Right lobe of liver (tissue), 6 donors: ENCODE measurements around the gene MYO3B. TPM values are rescaled to one million over a fixed set of nuclear protein-coding genes. Genes with fewer than 3 reads are reported as not detected.

ENCODE experiments used
- ATAC-seq, 4 donors: fragments of 200-7000 bp; cut with Tn5 transposase; one replicate each; pipeline ENCODE4 v1.9.1; 2020; ENCODE audit warnings: mild to moderate bottlenecking in 4 of 4, moderate library complexity in 4 of 4
- DNase-seq, 3 donors: peaks; one replicate each; pipeline ENCODE4 v3.0.0-alpha.2; 2020
- H3K27ac ChIP-seq, 3 donors: fragments of 200-600 bp; one replicate each; pipeline ENCODE4 v1.8.0; 2022
- H3K27me3 ChIP-seq, 2 donors: fragments of 200-600 bp; one replicate each; pipeline ENCODE4 v1.8.0; 2022
- H3K36me3 ChIP-seq, 4 donors: fragments of 200-600 bp; sonication (generic) in 1 of 4; one replicate each; pipeline versions ENCODE4 v1.5.1 to v1.8.0; 2017 to 2022; ENCODE audit warnings: control low read depth in 1 of 4
- H3K4me1 ChIP-seq, 4 donors: fragments of 200-600 bp; sonication (generic) in 1 of 4; one replicate each; pipeline versions ENCODE4 v1.5.1 to v1.8.0; 2017 to 2022; ENCODE audit warnings: control low read depth in 1 of 4
- H3K4me3 ChIP-seq, 3 donors: fragments of 200-600 bp; one replicate each; pipeline ENCODE4 v1.8.0; 2022
- H3K9me3 ChIP-seq, 4 donors: fragments of 200-600 bp; sonication (generic) in 1 of 4; one replicate each; pipeline versions ENCODE4 v1.5.1 to v1.8.0; 2017 to 2022; ENCODE audit warnings: control low read depth in 1 of 4
- POLR2A ChIP-seq: fragments of 450-650 bp; IDR thresholded peaks from one replicate; pipeline ENCODE4 v1.6.1; 2017; ENCODE audit warnings: antibody characterized with exemption, mild to moderate bottlenecking
- WGBS: methylation state at CpG from one replicate; pipeline ENCODE4 v1.1.6; 2018; ENCODE audit warnings: low coverage, low lambda C conversion rate; ENCODE audit not compliant: insufficient coverage; ENCODE audit errors: missing lambda C conversion rate; 5-methylcytosine and 5-hydroxymethylcytosine counted together
- intact Hi-C, 2 donors: fragments of 100-400 bp; cut with DNase I; formaldehyde crosslinking; loops; one replicate each; pipeline versions ENCODE4 v1.11.2 to v1.14.1; 2022
- total RNA-seq, 6 experiments: library from RNA; depleted of rRNA in 2 of 6; stranded (reverse); fragments of >200 nt in 2 of 6; fragmentation: NEBNext Ultra II Directional in 3 of 6; extraction: Animal tissue kit (Norgen Biotek cat#: 25700) in 3 of 6; gene quantifications; one replicate each; pipeline versions ENCODE4 v1.1.0 to v1.2.4, GENCODE V29; 2016 to 2023
- TF ChIP-seq, protein P1 (sequence below), 4 donors: fragments of 200-600 bp in 3 of 4; fragments of 450-650 bp in 1 of 4; IDR thresholded peaks; one replicate each; pipeline versions ENCODE4 v1.5.1 to v1.8.0; 2016 to 2022; ENCODE audit warnings: antibody characterized with exemption in 4 of 4, mild to moderate bottlenecking in 2 of 4
- donor health status: DM: no; HTN: yes; CAD: no.
- donor health status: DM: no; HTN: no; CAD: no.
- donor health status: DM: no; HTN: no; CAD: no.
- donor health status: DM: no; HTN: yes; CAD: no.
- donor health status: DM: no; HTN: yes; CAD: no.

MYO3B gene
- total RNA-seq, 6 experiments from 2014 or later: 0.18 to 0.25 TPM; not detected in 4

- Histone ChIP-seq H3K27ac (no peak overlapping the region), H3K27me3 (no peaks in the 10 kb centered on the region), H3K9me3 (no peaks in the 10 kb centered on the region), H3K36me3 (no peaks in the 10 kb centered on the region), H3K4me3 (no peak overlapping the region), H3K4me1 (no peaks in the 10 kb centered on the region)
- 73% methylated on average over 2 of the region's 2 CpGs for WGBS
- intact Hi-C loops: no loop called here
- no peak for DNase-seq
- no peak for TF ChIP-seq POLR2A
- TF ChIP-seq, protein P1, sequence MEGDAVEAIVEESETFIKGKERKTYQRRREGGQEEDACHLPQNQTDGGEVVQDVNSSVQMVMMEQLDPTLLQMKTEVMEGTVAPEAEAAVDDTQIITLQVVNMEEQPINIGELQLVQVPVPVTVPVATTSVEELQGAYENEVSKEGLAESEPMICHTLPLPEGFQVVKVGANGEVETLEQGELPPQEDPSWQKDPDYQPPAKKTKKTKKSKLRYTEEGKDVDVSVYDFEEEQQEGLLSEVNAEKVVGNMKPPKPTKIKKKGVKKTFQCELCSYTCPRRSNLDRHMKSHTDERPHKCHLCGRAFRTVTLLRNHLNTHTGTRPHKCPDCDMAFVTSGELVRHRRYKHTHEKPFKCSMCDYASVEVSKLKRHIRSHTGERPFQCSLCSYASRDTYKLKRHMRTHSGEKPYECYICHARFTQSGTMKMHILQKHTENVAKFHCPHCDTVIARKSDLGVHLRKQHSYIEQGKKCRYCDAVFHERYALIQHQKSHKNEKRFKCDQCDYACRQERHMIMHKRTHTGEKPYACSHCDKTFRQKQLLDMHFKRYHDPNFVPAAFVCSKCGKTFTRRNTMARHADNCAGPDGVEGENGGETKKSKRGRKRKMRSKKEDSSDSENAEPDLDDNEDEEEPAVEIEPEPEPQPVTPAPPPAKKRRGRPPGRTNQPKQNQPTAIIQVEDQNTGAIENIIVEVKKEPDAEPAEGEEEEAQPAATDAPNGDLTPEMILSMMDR (IDR thresholded peaks at IDR 0.05): no peak
- ATAC-seq: no peak
Measured at GRCh38 chr2:170264522-170264860, 86.5 kb downstream of the MYO3B start.

- Histone ChIP-seq H3K27ac (no peak overlapping the region), H3K4me3 (no peak overlapping the region), H3K4me1 (no peaks in the 10 kb centered on the region), H3K36me3 (no peaks in the 10 kb centered on the region), H3K27me3 (no peaks in the 10 kb centered on the region), H3K9me3 (no peaks in the 10 kb centered on the region)
- no peak for ATAC-seq
- intact Hi-C loops: no loop called here
- TF ChIP-seq, protein P1 (IDR thresholded peaks at IDR 0.05): no peak
- TF ChIP-seq POLR2A: no peak
- DNase-seq: no peak
Measured at GRCh38 chr2:170264865-170265264, 86.9 kb downstream of the MYO3B start.

GRCh38 chr2:170265321-170265720, 87.4 kb downstream of the MYO3B start:
- ATAC-seq (no peak), DNase-seq (no peak)
- H3K4me3 ChIP-seq: no peak overlapping the region
- no peaks in the 10 kb centered on the region for H3K27me3 ChIP-seq
- H3K36me3 ChIP-seq: no peaks in the 10 kb centered on the region
- intact Hi-C loops: no loop called here
- no peak overlapping the region for H3K27ac ChIP-seq
- H3K4me1 ChIP-seq: no peaks in the 10 kb centered on the region
- TF ChIP-seq POLR2A: no peak
- TF ChIP-seq, protein P1 (IDR thresholded peaks at IDR 0.05): no peak
- H3K9me3 ChIP-seq: no peaks in the 10 kb centered on the region

GRCh38 chr2:170266358-170266757, 88.4 kb downstream of the MYO3B start:
- H3K27me3 ChIP-seq: no peaks in the 10 kb centered on the region
- no peaks in the 10 kb centered on the region for H3K4me1 ChIP-seq
- H3K9me3 ChIP-seq: no peaks in the 10 kb centered on the region
- H3K36me3 ChIP-seq: no peaks in the 10 kb centered on the region
- intact Hi-C loops: no loop called here
- no peak overlapping the region for H3K4me3 ChIP-seq
- 29% methylated on average over 1 of the region's 1 CpG for WGBS
- H3K27ac ChIP-seq: no peak overlapping the region
- ATAC-seq: no peak
- TF ChIP-seq, protein P1 (IDR thresholded peaks at IDR 0.05): no peak
- DNase-seq: no peak

GRCh38 chr2:170267071-170267470, 89.1 kb downstream of the MYO3B start:
- no peak overlapping the region for H3K27ac ChIP-seq
- ATAC-seq: no peak
- H3K27me3 ChIP-seq: no peaks in the 10 kb centered on the region
- DNase-seq: no peak
- H3K36me3 ChIP-seq: no peaks in the 10 kb centered on the region
- no peak for TF ChIP-seq POLR2A
- TF ChIP-seq, protein P1 (IDR thresholded peaks at IDR 0.05): no peak
- H3K4me1 ChIP-seq: no peaks in the 10 kb centered on the region
- intact Hi-C loops: no loop called here
- no peaks in the 10 kb centered on the region for H3K9me3 ChIP-seq
- no peak overlapping the region for H3K4me3 ChIP-seq
